Kidney (tissue), 14 donors: ENCODE results near the gene KLHL8. TPM values are rescaled to one million over a fixed set of nuclear protein-coding genes. Genes with fewer than 3 reads are reported as not detected.

Experiments
- DNase-seq, 5 donors: peaks; one replicate each; pipeline ENCODE4 v3.0.0-alpha.2; 2013 to 2020
- FAIRE-seq: peaks from 2 replicates; lab custom pipeline; 2012; peaks lifted over from hg19 to GRCh38; lab: Jason Lieb, UNC
- H3K27ac ChIP-seq, 2 donors: one replicate each; pipeline ENCODE4 v1.7.0; 2013; ENCODE audit warnings: low read depth in 2 of 2, low read length in 2 of 2, inconsistent platforms in 1 of 2
- H3K27me3 ChIP-seq: one replicate; pipeline ENCODE4 v1.7.1; 2013; ENCODE audit warnings: low read length, inconsistent platforms; ENCODE audit not compliant: control insufficient read depth, insufficient read depth
- H3K36me3 ChIP-seq, 3 donors: one replicate each; pipeline versions ENCODE4 v1.7.0 to v1.7.1; 2013; ENCODE audit warnings: low read length in 3 of 3, control low read depth in 1 of 3, inconsistent platforms in 1 of 3; ENCODE audit not compliant: insufficient read depth in 3 of 3, control insufficient read depth in 2 of 3
- H3K4me1 ChIP-seq, 3 donors: one replicate each; pipeline versions ENCODE4 v1.7.0 to v1.7.1; 2013; ENCODE audit warnings: low read length in 3 of 3, inconsistent platforms in 1 of 3, low read depth in 1 of 3; ENCODE audit not compliant: control insufficient read depth in 2 of 3, insufficient read depth in 2 of 3
- H3K4me3 ChIP-seq, 3 donors: one replicate each; pipeline versions ENCODE4 v1.7.0 to v1.8.1; 2013; ENCODE audit warnings: low read length in 3 of 3, control low read depth in 1 of 3, inconsistent platforms in 1 of 3
- H3K9ac ChIP-seq, 3 donors: one replicate each; pipeline versions ENCODE4 v1.7.0 to v1.7.1; 2013; ENCODE audit warnings: low read length in 3 of 3, control low read depth in 1 of 3, inconsistent platforms in 1 of 3
- H3K9me3 ChIP-seq, 3 donors: one replicate each; pipeline versions ENCODE4 v1.7.0 to v1.7.1; 2013; ENCODE audit warnings: low read length in 3 of 3, control low read depth in 1 of 3, inconsistent platforms in 1 of 3; ENCODE audit not compliant: control insufficient read depth in 2 of 3, insufficient read depth in 1 of 3
- intact Hi-C: fragments of 100-400 bp; cut with DNase I; formaldehyde crosslinking; loops from one replicate; pipeline ENCODE4 v1.11.1; 2022
- polyA plus RNA-seq: library from polyadenylated mRNA; stranded (reverse); fragments of 350-450 nt; fragmentation: Illumina TruSeq; extraction: RNeasy Lipid Tissue Mini Kit (QIAGEN cat#74804); gene quantifications from one replicate; pipeline ENCODE4 v1.2.3, GENCODE V29; 2014; ENCODE audit warnings: low read depth, low replicate concordance; ENCODE audit not compliant: insufficient read depth
- total RNA-seq: library from RNA; stranded (reverse); fragmentation: NEBNext Ultra II Directional; extraction: Animal tissue kit (Norgen Biotek cat#: 25700); gene quantifications from one replicate; pipeline ENCODE4 v1.2.1, GENCODE V29; 2021
- TF ChIP-seq, protein P1 (sequence below): IDR thresholded peaks from 3 replicates; pipeline ENCODE4 v1.5.1; 2012; ENCODE audit warnings: mild to moderate bottlenecking, moderate library complexity, borderline replicate concordance; ENCODE audit not compliant: insufficient read depth; ENCODE audit errors: extremely low read depth
- donor health status: control.
- donor health status: control.
- donor health status: control.
- donor health status: control.
- donor health status: control.
- donor health status: DM: yes; HTN: yes; CAD: no.
- donor health status: Normal renal cell carcinoma (clear cell type).

KLHL8 gene
- total and polyA plus RNA-seq, 2 donors from 2014 or later, result 5.9 to 14.6 TPM

DNA sequence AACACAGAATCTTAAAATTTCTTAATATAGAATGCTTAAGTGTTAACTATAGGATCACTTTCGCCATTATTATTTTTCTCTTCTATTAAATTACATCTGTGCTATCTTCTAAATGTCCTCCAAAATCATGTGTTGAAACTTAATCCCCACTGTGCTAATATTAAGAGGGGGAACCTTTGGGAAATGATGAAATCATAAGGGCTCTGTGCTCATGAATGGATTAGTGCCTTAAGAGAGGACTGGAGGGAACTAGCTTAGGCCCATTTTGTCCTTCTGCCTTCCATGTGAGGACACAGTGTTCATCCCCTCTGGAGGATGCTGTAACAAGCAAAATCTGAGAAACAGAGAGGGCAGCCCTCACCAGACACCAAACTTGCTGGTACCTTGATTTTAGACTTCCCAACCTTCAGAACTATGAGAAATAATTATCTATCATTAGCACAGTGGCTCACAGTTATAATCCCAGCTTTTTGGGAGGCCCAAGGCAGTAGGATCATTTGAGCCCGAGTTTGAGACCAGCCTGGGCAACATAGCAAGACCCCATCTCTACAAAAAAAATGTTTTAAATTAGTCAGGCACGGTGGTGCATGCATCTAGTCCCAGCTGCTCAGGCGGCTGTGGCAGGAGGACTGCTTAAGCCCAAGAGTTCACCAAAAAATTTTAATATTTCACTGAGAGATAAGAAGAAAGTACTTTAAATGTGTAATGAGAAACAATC lies 26.3 kb downstream of the KLHL8 start:
- intact Hi-C loops, result no loop called here
- FAIRE-seq (no peak), DNase-seq (no peak)
- no peak overlapping the region for H3K9ac ChIP-seq
- no peaks in the 10 kb centered on the region for H3K4me1 ChIP-seq
- TF ChIP-seq, protein P1, sequence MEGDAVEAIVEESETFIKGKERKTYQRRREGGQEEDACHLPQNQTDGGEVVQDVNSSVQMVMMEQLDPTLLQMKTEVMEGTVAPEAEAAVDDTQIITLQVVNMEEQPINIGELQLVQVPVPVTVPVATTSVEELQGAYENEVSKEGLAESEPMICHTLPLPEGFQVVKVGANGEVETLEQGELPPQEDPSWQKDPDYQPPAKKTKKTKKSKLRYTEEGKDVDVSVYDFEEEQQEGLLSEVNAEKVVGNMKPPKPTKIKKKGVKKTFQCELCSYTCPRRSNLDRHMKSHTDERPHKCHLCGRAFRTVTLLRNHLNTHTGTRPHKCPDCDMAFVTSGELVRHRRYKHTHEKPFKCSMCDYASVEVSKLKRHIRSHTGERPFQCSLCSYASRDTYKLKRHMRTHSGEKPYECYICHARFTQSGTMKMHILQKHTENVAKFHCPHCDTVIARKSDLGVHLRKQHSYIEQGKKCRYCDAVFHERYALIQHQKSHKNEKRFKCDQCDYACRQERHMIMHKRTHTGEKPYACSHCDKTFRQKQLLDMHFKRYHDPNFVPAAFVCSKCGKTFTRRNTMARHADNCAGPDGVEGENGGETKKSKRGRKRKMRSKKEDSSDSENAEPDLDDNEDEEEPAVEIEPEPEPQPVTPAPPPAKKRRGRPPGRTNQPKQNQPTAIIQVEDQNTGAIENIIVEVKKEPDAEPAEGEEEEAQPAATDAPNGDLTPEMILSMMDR, result no peak
- H3K36me3 ChIP-seq, result no peaks in the 10 kb centered on the region
- no peak overlapping the region for H3K4me3 ChIP-seq
- H3K27ac ChIP-seq, result no peak overlapping the region
- no peaks in the 10 kb centered on the region for H3K27me3 ChIP-seq
- no peaks in the 10 kb centered on the region for H3K9me3 ChIP-seq

DNA sequence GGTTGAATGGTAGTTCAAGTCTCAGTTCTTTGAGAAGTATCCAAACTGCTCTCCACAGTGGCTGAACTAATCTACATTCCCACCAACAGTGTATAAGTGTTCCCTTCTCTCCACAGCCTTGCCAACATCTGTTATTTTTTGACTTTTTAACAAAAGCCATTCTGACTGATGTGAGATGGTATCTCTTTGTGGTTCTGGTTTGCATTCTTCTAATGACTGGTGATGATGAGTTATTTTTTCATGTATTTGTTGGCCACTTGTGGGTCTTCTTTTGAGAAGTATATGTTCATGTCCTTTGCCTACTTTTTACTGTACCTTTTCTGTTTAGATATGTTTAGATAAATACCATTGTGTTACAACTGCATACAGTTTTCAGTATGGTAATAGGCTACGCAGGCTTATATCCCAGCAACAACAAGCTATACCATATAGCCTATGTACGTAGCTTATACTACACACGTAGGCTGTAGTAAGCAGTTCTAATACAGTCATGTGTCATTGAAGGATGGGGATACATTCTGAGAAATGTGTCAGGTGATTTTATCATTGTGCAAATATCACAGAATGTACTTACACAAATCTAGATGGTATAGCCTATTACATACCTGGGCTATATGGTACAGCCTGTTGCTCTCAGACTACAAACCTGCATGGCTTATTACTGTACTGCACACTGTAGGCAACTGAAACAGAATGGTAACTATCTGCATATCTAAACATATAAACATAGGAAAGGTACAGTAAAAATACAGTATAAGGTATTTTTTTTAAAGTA lies 28.1 kb downstream of the KLHL8 start:
- H3K9ac ChIP-seq, result no peak overlapping the region
- no peak for DNase-seq
- no peaks in the 10 kb centered on the region for H3K9me3 ChIP-seq
- H3K27me3 ChIP-seq, result no peaks in the 10 kb centered on the region
- no peak overlapping the region for H3K4me3 ChIP-seq
- intact Hi-C loops, result no loop called here
- H3K27ac ChIP-seq, result no peak overlapping the region
- H3K4me1 ChIP-seq, result no peaks in the 10 kb centered on the region
- H3K36me3 ChIP-seq, result no peaks in the 10 kb centered on the region
- TF ChIP-seq, protein P1, result no peak
- FAIRE-seq, result no peak

DNA sequence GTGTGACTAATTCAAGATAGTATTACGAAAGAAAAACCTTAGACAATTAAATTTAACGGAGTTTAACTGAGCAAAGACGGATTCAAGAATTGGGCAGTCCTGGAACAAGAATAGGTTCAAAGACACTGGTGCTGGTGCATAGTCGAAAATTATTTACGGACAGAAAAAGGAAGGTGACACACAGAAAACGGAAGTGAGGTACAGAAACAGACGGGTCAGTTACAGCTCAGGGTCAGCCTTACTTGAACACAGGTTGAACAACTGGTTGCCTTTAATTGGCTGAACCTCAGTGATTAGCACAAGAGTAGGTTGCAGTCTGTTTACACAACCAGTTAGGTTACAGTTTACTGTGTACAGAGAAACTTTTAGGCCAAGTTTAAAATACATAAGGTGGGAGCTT lies 31.5 kb downstream of the KLHL8 start:
- Histone ChIP-seq H3K36me3 (no peaks in the 10 kb centered on the region), H3K9me3 (no peaks in the 10 kb centered on the region), H3K4me3 (no peak overlapping the region), H3K27me3 (no peaks in the 10 kb centered on the region), H3K9ac (no peak overlapping the region), H3K4me1 (no peaks in the 10 kb centered on the region), H3K27ac (no peak overlapping the region)
- DNase-seq, result peak in 1 of 5 donors; percentile 15
- FAIRE-seq, result no peak
- intact Hi-C loops, result no loop called here
- TF ChIP-seq, protein P1, result no peak
